ENCODE data around the gene FERMT2.

FERMT2 gene

DNA sequence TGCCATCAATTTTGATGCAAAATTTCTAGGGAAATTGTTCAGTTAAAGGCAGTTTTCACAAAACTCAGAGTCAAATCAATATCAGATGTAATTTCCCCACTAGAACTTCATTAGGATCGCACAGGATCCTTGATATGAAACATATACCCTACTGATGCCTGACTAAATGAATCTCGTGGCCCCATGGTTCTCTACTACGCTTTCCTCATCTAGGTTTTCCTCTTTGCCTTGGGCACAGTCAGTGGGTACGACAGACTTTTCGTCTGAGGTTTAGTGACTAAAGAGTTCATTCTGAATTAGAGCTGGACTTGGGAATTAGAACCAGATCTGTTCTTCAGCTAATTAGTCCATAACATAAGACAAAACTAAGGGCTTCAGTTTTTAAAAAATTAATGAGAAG, 117.0 kb downstream of the FERMT2 start:
- no peak overlapping the region for H3K4me3 ChIP-seq (ENCODE audit: low read length)
- peaks cover 2% of the 10 kb centered on the region; the same call in 1 of the 2 replicates for H3K4me1 ChIP-seq (ENCODE audit: control insufficient read depth, insufficient read depth, low read length)
- WGBS (ENCODE audit: insufficient coverage, insufficient read length) = no CpG with 5 or more reads among the region's 5 CpGs
- no peaks in the 10 kb centered on the region for H3K27me3 ChIP-seq (ENCODE audit: control insufficient read depth, insufficient read depth, low read length)
- H3K36me3 ChIP-seq (ENCODE audit: control insufficient read depth, insufficient read depth, low read length) = no peaks in the 10 kb centered on the region
- H3K9me3 ChIP-seq (ENCODE audit: control insufficient read depth, insufficient read depth, low read length) = no peaks in the 10 kb centered on the region
- H3K27ac ChIP-seq (ENCODE audit: low read length) = no peak overlapping the region
- no peak for DNase-seq (ENCODE audit: low read depth, low spot score)

DNA sequence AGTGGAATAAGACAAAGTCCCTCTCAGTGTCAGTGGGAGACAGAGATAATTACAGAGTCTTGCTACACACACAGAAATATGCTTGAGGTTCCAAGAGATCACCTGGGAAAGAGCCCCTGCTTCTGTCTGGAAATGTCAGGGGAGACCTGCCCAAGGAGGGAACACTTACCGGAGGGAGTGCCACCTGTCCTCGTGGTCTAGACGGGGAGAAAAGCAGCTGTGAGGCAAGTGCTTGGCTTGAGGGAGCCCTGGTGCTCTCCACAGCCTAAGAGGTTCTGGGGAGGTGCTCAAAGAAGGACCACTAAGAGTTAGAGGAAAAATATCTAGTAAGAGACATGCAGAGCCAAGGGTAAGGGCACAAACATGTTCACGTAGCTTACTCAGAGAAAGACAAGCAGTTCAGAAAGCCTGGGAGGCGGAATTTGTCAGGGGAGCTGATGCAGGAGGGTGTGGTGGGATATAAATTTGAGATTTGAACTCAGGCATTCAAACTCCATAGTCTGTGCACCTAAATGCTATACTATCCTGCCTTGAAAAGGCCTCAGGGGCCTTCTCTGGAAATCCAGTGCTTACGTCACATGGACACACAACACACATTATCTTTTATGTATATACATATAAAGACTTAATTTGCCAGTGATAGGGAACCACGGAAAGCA, 121.2 kb downstream of the FERMT2 start:
- no CpG with 5 or more reads among the region's 7 CpGs for WGBS (ENCODE audit: insufficient coverage, insufficient read length)

DNA sequence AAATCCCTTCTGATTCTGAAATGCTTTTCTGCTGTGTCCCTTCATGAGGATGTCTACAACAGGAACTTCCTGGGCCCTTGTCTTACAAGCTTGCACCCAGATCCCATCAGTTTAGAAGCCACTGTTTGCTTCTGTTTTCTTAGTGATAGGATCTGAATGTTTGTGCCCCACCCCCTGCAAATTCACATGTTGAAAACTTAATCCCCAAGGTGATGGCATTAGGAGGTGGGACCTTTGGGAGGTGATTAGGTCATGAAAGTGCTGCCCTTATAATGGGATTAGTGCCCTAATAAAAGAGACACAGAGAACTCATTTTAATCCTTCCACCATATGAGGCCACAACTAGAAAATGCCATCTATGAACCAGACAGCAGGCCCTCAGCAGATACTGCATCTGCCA, 123.4 kb downstream of the FERMT2 start:
- H3K27me3 ChIP-seq (ENCODE audit: control insufficient read depth, insufficient read depth, low read length) = no peaks in the 10 kb centered on the region
- H3K27ac ChIP-seq (ENCODE audit: low read length) = no peak overlapping the region
- no peak overlapping the region for H3K4me3 ChIP-seq (ENCODE audit: low read length)
- H3K4me1 ChIP-seq (ENCODE audit: control insufficient read depth, insufficient read depth, low read length) = peaks cover 2% of the 10 kb centered on the region; the same call in 1 of the 2 replicates
- H3K9me3 ChIP-seq (ENCODE audit: control insufficient read depth, insufficient read depth, low read length) = no peaks in the 10 kb centered on the region
- no peak for DNase-seq (ENCODE audit: low read depth, low spot score)
- H3K36me3 ChIP-seq (ENCODE audit: control insufficient read depth, insufficient read depth, low read length) = no peaks in the 10 kb centered on the region

More for the DNA sequence above, 121.2 kb downstream of the FERMT2 start:
- Histone ChIP-seq H3K27ac (ENCODE audit: low read length) (no peak overlapping the region), H3K27me3 (ENCODE audit: control insufficient read depth, insufficient read depth, low read length) (no peaks in the 10 kb centered on the region), H3K36me3 (ENCODE audit: control insufficient read depth, insufficient read depth, low read length) (no peaks in the 10 kb centered on the region), H3K9me3 (ENCODE audit: control insufficient read depth, insufficient read depth, low read length) (no peaks in the 10 kb centered on the region), H3K4me1 (ENCODE audit: control insufficient read depth, insufficient read depth, low read length) (peaks cover 2% of the 10 kb centered on the region; the same call in 1 of the 2 replicates), H3K4me3 (ENCODE audit: low read length) (no peak overlapping the region)
- DNase-seq (ENCODE audit: low read depth, low spot score) = no peak

DNA sequence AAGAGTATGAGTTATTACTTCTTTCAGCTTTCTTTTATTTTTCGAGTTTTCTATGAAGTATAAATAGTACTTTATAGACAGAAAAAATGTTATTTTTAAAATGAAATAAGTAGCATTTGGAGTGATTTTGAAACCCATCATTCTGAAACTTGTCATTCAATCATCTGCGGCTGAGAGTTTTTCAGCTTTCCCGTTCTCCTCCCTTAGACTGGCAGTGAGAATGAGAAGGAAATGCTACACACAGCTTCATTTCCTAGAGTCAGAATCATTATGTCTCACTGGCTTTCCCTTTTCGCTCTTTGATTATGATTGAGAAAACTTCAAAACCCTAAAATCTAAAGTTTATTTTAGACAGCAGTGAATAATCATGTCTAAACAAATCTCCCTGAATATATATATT, 125.8 kb downstream of the FERMT2 start:
- H3K9me3 ChIP-seq (ENCODE audit: control insufficient read depth, insufficient read depth, low read length) = no peaks in the 10 kb centered on the region
- no peaks in the 10 kb centered on the region for H3K36me3 ChIP-seq (ENCODE audit: control insufficient read depth, insufficient read depth, low read length)
- no peak overlapping the region for H3K27ac ChIP-seq (ENCODE audit: low read length)
- no peaks in the 10 kb centered on the region for H3K4me1 ChIP-seq (ENCODE audit: control insufficient read depth, insufficient read depth, low read length)
- H3K27me3 ChIP-seq (ENCODE audit: control insufficient read depth, insufficient read depth, low read length) = no peaks in the 10 kb centered on the region
- WGBS (ENCODE audit: insufficient coverage, insufficient read length) = no CpG with 5 or more reads among the region's 4 CpGs
- no peak for DNase-seq (ENCODE audit: low read depth, low spot score)
- no peak overlapping the region for H3K4me3 ChIP-seq (ENCODE audit: low read length)

DNA sequence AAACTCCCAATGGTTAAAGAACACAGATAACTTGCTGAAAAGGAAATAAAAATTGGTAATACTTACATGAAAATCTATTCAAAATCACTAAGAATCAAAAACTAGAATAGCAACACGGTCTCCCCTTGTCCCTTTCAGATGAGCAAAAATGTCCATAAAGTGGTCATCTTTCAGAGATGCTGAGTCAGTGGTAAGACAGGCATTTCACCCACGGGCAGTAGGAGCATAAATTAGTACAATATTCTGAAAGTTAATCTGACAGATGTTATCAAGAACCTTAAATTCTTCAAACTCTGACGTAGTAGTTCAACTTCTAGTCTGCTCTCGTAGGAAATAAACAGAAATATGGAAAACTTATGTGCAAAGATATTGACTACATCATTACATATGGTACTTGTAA, 126.4 kb downstream of the FERMT2 start:
- Histone ChIP-seq H3K4me3 (ENCODE audit: low read length) (no peak overlapping the region), H3K27me3 (ENCODE audit: control insufficient read depth, insufficient read depth, low read length) (no peaks in the 10 kb centered on the region), H3K36me3 (ENCODE audit: control insufficient read depth, insufficient read depth, low read length) (no peaks in the 10 kb centered on the region), H3K27ac (ENCODE audit: low read length) (no peak overlapping the region), H3K9me3 (ENCODE audit: control insufficient read depth, insufficient read depth, low read length) (no peaks in the 10 kb centered on the region), H3K4me1 (ENCODE audit: control insufficient read depth, insufficient read depth, low read length) (no peaks in the 10 kb centered on the region)
- DNase-seq (ENCODE audit: low read depth, low spot score) = no peak
- WGBS (ENCODE audit: insufficient coverage, insufficient read length) = no CpG with 5 or more reads among the region's 4 CpGs

DNA sequence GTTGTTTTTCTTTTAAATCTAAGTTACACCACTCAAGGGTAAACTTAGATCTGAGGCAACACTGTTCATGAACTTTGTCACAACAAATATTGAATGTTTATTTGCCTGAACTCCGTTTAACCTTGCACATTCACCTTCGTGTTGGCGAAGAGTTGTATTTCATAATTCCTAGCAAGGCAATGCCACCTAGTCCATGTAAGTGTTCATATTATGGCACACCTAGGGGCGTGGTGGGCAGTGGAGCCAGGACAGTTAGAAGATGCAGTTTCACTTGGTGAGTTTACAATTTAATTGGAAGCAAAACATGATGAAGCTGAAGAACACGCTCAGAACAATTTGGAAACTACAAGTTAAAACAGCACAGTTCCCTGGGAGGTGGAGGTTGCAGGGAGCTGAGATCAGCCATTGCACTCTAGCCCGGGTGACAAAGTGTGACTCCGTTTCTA, 129.0 kb downstream of the FERMT2 start:
- Histone ChIP-seq H3K4me1 (ENCODE audit: control insufficient read depth, insufficient read depth, low read length) (no peaks in the 10 kb centered on the region), H3K4me3 (ENCODE audit: low read length) (no peak overlapping the region), H3K9me3 (ENCODE audit: control insufficient read depth, insufficient read depth, low read length) (no peaks in the 10 kb centered on the region), H3K27me3 (ENCODE audit: control insufficient read depth, insufficient read depth, low read length) (no peaks in the 10 kb centered on the region), H3K27ac (ENCODE audit: low read length) (no peak overlapping the region), H3K36me3 (ENCODE audit: control insufficient read depth, insufficient read depth, low read length) (no peaks in the 10 kb centered on the region)
- no peak for DNase-seq (ENCODE audit: low read depth, low spot score)
- no CpG with 5 or more reads among the region's 7 CpGs for WGBS (ENCODE audit: insufficient coverage, insufficient read length)

DNA sequence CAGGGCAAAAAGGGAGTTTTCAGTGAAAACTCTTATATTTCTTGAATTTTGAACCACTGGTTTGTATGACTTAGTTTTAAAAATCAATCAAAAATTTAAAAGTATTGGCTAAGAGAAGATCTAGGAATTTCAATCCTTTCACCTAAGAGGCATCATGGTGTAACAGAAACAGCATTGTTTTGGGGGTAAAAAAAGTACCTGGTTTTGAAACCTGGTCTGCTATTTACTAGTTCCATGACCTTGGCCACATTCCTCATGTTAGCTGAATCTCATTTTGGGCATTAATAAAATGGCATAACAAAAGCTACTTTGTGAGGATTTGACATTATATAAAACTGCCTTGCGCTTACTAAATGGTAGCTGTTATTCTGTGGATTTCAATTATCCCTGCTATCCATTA, 142.7 kb downstream of the FERMT2 start:
- no peaks in the 10 kb centered on the region for H3K27me3 ChIP-seq (ENCODE audit: control insufficient read depth, insufficient read depth, low read length)
- WGBS (ENCODE audit: insufficient coverage, insufficient read length) = no CpG with 5 or more reads among the region's 1 CpG
- DNase-seq (ENCODE audit: low read depth, low spot score) = no peak
- H3K27ac ChIP-seq (ENCODE audit: low read length) = no peak overlapping the region
- H3K36me3 ChIP-seq (ENCODE audit: control insufficient read depth, insufficient read depth, low read length) = no peaks in the 10 kb centered on the region
- H3K9me3 ChIP-seq (ENCODE audit: control insufficient read depth, insufficient read depth, low read length) = no peaks in the 10 kb centered on the region
- no peak overlapping the region for H3K4me3 ChIP-seq (ENCODE audit: low read length)
- no peaks in the 10 kb centered on the region for H3K4me1 ChIP-seq (ENCODE audit: control insufficient read depth, insufficient read depth, low read length)
